Measurements from ENCODE around the gene DLAT.
"Not testable (repeated sequence)": the region's sequence is repeated elsewhere in the genome, so short reads cannot be mapped to it uniquely, and the experiment has no call there.

DLAT gene

DNA sequence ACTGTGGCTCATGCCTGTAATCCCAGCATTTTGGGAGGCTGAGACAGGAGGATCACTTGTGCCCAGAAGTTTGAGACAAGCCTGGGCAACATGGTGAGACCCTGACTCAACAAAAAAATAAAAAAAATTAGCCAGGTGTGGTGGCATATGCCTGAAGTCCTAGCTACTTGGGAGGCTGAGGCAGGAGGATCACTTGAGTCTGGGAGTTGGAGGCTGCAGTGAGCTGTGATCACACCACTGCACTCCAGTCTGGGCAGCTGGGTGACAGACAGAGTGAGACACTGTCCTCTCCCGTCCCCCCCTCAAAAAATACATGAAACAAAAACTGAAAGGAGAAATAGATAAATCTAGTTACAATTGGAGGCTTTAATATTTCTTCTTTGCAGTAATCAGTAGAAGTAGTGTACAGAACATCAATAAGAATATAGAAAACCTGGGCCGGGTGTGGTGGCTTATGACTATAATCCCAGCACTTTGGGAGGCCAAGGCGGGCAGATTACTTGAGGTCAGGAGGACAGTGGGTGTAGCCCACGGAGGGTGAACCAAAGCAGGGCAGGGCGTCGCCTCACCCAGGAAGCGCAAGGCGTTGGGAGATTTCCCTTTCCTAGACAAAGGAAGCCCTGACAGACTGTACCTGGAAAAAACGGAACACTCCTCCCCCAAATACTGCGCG lies 19.6 kb upstream of the DLAT start:
- DNase-seq, result no peak

GRCh38 chr11:112006095-112006441 lies 19.1 kb upstream of the DLAT start:
- DNase-seq, result not testable (repeated sequence)

GRCh38 chr11:112011451-112011850 lies 13.8 kb upstream of the DLAT start:
- not testable (repeated sequence) for DNase-seq

DNA sequence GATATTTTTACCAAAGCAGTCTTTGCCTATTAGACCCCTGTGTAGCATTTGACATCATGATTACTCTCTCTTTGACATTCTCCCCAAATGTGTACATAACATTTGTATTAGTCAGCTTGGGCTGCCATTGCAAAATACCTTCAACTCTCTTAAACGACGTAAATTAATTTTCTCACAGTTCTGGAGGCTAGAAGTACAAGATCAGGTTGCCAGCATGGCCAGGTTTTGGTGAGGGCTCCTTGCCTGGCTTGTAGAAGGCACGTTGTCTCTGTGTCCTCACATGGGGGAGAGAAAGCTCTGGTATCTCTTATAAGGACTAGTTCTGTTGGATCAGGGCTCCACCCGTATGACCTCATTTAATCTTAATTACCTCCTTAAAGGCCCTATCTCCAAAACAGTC lies 12.3 kb upstream of the DLAT start:
- DNase-seq, result no peak

- DNase-seq, result no peak
Observed at GRCh38 chr11:112013497-112014164, 11.6 kb upstream of the DLAT start.

DNA sequence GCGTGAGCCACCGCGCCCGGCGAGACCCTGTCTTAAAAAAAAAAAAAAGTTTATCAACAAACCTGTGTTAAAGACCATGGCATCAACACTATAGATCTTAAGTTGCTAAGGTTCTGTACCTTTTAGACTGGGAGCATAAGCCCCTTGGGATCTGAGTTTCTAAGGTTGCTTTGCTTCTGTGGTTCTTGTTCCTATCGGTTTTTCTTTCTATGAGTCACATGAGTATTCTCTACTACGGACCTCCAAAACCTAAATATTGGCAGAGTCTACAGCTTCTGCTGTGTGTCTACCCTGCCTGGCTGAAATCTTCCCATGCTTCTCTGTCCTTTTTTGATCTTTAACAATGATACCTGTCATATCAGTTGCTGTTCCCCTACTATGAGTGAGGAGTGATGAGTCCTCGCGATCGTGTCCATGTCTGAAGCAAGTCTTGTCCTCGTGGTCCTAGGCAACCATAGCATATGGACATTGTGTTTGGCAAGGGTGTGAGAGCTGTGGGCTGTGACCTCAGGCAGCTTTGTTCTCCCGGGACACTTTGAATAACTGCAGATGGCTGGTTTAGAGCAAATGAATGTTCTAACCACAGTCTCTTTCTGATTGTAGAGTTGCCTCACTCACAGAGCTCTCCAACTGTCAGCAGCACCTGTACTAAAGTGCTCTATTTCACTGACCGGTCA lies 9.0 kb upstream of the DLAT start:
- no peak for DNase-seq

- DNase-seq, result no peak
Observed at GRCh38 chr11:112016765-112017376, 8.3 kb upstream of the DLAT start.

GRCh38 chr11:112017538-112017937 lies 7.7 kb upstream of the DLAT start:
- no peak for DNase-seq

DNA sequence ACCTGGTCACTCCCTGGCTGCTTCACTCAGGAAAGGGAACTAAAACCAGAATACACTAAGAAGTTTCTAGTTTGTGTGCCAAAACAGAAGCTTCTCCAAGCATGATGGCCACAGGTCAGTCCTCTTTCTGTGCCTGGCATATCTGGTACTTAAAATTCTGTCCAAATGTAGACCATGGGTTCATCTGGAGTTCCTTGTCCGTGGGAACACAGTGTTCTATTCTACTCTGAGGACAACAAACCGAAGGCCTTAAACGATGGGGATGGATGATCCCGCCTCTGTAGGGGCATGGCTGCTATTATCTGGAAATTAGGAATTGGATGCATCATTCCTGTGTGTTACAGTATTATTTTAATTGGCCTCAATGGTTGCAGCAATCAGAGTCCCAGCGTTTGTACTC lies 6.1 kb upstream of the DLAT start:
- DNase-seq, result no peak

GRCh38 chr11:112023104-112023503 lies 2.1 kb upstream of the DLAT start:
- DNase-seq, result no peak

DNA sequence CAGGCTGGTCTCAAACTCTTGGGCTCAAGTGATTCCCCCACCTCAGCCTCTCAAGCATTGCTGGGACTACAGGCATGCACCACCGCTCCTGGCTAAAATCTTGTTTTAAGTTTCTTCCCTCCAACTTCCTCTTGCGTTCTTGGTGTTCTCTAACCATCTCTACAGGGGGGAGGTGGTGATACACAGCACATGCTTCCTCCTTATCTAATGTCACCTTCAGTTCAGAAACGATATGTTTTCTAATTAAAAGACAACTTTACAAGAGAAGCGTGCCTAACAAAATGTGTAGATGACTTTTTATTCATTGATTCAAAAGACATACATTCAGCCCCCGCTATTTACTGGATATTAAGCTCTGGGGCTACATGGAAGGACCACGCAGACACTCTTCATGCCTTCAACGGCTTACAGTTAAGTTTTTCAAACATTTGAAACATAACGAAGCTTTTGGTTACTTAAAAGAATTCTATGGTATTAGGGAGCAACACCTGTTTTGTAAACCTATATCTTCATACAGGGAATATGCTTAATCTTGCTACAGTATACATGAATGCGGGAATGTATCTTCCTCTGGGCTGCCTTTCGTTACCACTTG lies 933 bp upstream of the DLAT start:
- DNase-seq, result no peak

- DNase-seq, result no peak
Observed at GRCh38 chr11:112025707-112026106, 499 bp downstream of the DLAT start.

- DNase-seq, result not testable (repeated sequence)
Observed at GRCh38 chr11:112026784-112027410, 1.7 kb downstream of the DLAT start.

- no peak for DNase-seq
Observed at GRCh38 chr11:112029460-112029859, 4.3 kb downstream of the DLAT start.

DNA sequence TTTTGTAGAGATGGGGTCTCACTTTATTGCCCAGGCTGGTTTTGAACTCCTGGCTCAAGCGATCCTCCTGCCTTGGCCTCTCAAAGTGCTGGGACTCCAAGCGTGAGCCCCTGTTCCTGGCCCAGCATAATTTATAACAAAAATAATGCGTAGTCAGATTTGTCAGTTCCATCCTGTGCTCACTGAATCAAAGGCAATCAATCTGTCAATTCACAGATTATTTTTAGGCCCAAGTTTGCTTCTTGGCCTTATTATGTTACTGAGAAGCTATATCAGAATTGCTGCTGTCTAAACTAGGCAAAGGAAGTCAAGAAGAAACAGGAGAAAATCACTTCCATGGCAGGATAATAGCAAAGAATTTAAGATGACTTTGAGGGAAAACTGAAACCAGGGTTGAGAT lies 8.7 kb downstream of the DLAT start:
- DNase-seq, result no peak

- no peak for DNase-seq
Observed at GRCh38 chr11:112037527-112037926, 12.3 kb downstream of the DLAT start.

DNA sequence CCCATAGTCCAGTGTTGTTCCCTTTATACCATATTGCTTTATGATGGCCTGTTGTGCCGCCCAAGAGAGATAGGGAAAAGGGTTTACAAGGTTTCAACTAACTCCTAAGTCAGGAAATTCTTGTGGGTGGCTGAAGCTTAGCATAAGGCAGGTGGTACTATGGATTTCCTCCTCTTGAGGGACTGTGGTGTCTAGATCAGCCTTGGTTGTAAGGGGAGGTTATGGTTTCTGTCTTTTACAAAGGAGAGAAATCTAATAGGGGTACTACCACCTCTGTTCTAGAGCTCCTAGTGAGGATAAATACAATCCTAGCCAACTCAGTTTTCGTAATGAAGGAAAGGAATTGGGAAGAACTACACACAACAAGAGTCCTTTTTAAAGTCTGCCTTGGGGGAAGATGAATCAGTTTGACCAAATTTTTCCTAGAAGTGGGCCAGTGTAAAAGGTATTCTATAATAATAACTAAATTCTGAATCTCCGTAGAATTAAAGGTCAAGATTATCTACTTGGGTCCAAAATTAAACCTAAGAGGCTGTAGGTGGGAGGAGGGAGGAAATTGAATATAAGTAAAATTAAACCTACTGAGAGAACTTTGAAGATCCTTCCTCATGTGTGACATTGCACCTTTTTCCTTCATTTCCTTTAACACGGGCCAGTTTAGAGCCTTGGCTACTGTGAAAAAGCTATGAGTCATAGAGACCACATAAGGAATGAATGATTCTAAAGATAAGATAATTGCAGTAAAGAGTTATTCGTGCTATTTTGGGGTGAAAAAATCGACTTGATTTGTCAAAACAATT lies 17.2 kb downstream of the DLAT start:
- DNase-seq, result no peak

DNA sequence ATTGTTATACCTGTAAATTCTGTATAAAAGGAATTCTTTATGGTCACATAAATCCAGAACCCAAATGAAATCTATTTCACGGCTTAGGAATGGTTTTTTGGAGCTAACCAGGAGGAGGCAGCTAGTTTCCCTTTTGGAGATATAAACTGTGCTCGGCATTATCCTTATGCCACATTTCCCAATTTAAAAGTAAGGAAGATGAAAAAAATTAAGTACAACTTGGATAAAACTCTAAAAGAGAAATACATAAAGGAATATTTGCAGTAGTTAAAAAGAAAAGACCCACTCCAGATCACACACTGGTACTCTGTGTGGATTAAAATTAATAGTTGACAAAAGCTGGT lies 17.7 kb downstream of the DLAT start:
- no peak for DNase-seq

DNA sequence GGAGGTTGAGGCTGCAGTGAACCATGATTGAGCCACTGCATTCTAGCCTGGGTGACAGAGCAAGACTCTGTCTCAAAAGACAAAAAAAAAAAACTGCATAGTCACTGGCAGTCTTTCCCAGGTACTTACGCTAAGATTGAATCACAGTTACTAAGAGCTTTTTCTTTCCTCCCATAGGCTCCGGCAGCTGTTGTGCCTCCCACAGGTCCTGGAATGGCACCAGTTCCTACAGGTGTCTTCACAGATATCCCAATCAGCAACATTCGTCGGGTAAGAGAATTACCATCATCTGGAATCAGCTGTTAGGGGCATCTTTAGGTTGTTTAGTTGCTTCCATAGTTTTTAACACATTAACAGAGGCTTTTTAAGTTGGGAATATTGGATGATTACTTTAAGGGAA lies 19.8 kb downstream of the DLAT start:
- no peak for DNase-seq

- DNase-seq, result not testable (repeated sequence)
Observed at GRCh38 chr11:112046647-112047046, 21.4 kb downstream of the DLAT start.

- not testable (repeated sequence) for DNase-seq
Observed at GRCh38 chr11:112048256-112048655, 23.0 kb downstream of the DLAT start.

DNA sequence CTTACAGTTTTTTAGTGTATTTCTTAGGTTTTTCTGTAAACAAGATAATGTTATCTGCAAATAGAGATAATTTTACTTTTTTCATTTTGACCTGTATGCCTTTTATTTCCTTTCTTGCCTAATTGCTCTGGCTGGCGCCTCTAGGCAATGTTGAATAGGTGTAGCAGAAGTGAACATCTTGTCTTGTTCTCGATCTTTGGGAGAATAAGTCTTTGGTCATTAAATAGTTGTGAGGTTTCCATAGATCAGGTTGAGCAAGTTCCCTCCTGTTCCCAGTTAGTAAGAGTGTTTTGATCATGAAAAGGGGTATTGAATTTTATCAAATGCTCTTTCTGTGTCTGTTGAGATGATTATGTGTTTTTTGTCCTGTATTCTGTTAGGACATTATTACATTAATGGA lies 24.6 kb downstream of the DLAT start:
- DNase-seq, result no peak
